ENCODE data around the gene GDF15. TPM values are rescaled to one million over a fixed set of nuclear protein-coding genes. Genes with fewer than 3 reads are reported as not detected.

GDF15 gene
- polyA plus RNA-seq, 3 donors = 0.36 TPM; not detected in 2

- Mint-ChIP-seq H3K9me3 (peaks cover 0 to 8% (median 0%) of the 10 kb centered on the region in 7 donors), H3K36me3 (peaks cover 4 to 18% of the 10 kb centered on the region in 2 donors), H3K27ac (no peak overlapping the region), H3K4me1 (peaks cover 29% of the 10 kb centered on the region), H3K4me3 (peak overlapping the region in 1 of 2 donors; percentile 55), H3K27me3 (ENCODE audit: low read depth in 3 of 3) (peaks cover 31 to 75% (median 47%) of the 10 kb centered on the region in 3 donors)
- Histone ChIP-seq H3K4me2 (replicated peaks; ENCODE audit: extremely low read depth, low read length, poor library complexity, severe bottlenecking) (no peak overlapping the region), H3K27ac (ENCODE audit: low read depth in 1 of 2, low read length in 2 of 2) (no peak overlapping the region), H3K9me3 (replicated peaks in 1 of 2; ENCODE audit: control insufficient read depth in 1 of 2, insufficient read depth in 1 of 2, low read length in 2 of 2) (no peaks in the 10 kb centered on the region), H3K4me3 (replicated peaks in 1 of 3; ENCODE audit: low read depth in 2 of 3, low read length in 3 of 3) (no peak overlapping the region), H3K4me1 (ENCODE audit: control insufficient read depth in 1 of 2, insufficient read depth in 2 of 2, low read length in 2 of 2) (peaks cover 28 to 46% of the 10 kb centered on the region in 2 donors), H3K79me2 (ENCODE audit: insufficient read depth, low read length) (peaks cover 3% of the 10 kb centered on the region), H2AFZ (ENCODE audit: insufficient read depth, low read depth, low read length, poor library complexity, severe bottlenecking) (no peak overlapping the region), H4K20me1 (ENCODE audit: insufficient read depth, low read length) (peaks cover 65% of the 10 kb centered on the region), H3K9ac (ENCODE audit: insufficient read depth, low read length, poor library complexity, severe bottlenecking) (no peak overlapping the region), H3K36me3 (replicated peaks in 1 of 2; ENCODE audit: control insufficient read depth in 1 of 2, insufficient read depth in 2 of 2, low read length in 2 of 2) (peaks cover 0 to 3% of the 10 kb centered on the region in 2 donors), H3K27me3 (ENCODE audit: control insufficient read depth in 2 of 2, insufficient read depth in 2 of 2, low read length in 2 of 2) (peaks cover 0 to 51% of the 10 kb centered on the region in 2 donors)
- WGBS (ENCODE audit: insufficient coverage) = 91% methylated on average over 49 of the region's 49 CpGs
- DNase-seq = no peak
- TF ChIP-seq CTCF (IDR thresholded peaks at IDR 0.05) = no peak
- intact Hi-C loops (cut with micrococcal nuclease) = no loop called here
These were observed 49.4 kb downstream of the GDF15 start for GRCh38 chr19:18435178-18435841.

- intact Hi-C loops (cut with micrococcal nuclease) = no loop called here
- Histone ChIP-seq H3K79me2 (ENCODE audit: insufficient read depth, low read length) (no peaks in the 10 kb centered on the region), H3K4me2 (replicated peaks; ENCODE audit: extremely low read depth, low read length, poor library complexity, severe bottlenecking) (peak overlapping the region; percentile 78), H3K9ac (ENCODE audit: insufficient read depth, low read length, poor library complexity, severe bottlenecking) (no peak overlapping the region), H3K4me1 (ENCODE audit: control insufficient read depth in 1 of 2, insufficient read depth in 2 of 2, low read length in 2 of 2) (peaks cover 28 to 46% of the 10 kb centered on the region in 2 donors), H3K27me3 (ENCODE audit: control insufficient read depth in 2 of 2, insufficient read depth in 2 of 2, low read length in 2 of 2) (peaks cover 0 to 51% of the 10 kb centered on the region in 2 donors), H4K20me1 (ENCODE audit: insufficient read depth, low read length) (peaks cover 65% of the 10 kb centered on the region), H3K36me3 (replicated peaks in 1 of 2; ENCODE audit: control insufficient read depth in 1 of 2, insufficient read depth in 2 of 2, low read length in 2 of 2) (peaks cover 0 to 3% of the 10 kb centered on the region in 2 donors), H2AFZ (ENCODE audit: insufficient read depth, low read depth, low read length, poor library complexity, severe bottlenecking) (no peak overlapping the region), H3K4me3 (replicated peaks in 1 of 3; ENCODE audit: low read depth in 2 of 3, low read length in 3 of 3) (peak overlapping the region in 1 of 3 experiments; percentile 69), H3K9me3 (replicated peaks in 1 of 2; ENCODE audit: control insufficient read depth in 1 of 2, insufficient read depth in 1 of 2, low read length in 2 of 2) (no peaks in the 10 kb centered on the region), H3K27ac (ENCODE audit: low read depth in 1 of 2, low read length in 2 of 2) (no peak overlapping the region)
- H3K4me1 Mint-ChIP-seq = peaks cover 30% of the 10 kb centered on the region
- H3K4me3 Mint-ChIP-seq = peak overlapping the region; percentile 45 to 80
- peaks cover 31 to 79% (median 47%) of the 10 kb centered on the region in 3 donors for H3K27me3 Mint-ChIP-seq (ENCODE audit: low read depth in 3 of 3)
- peaks cover 2 to 11% of the 10 kb centered on the region in 2 donors for H3K36me3 Mint-ChIP-seq
- H3K27ac Mint-ChIP-seq = peak overlapping the region in 2 of 7 donors; percentile 7 to 46
- no peak for DNase-seq
- peaks cover 0 to 8% (median 0%) of the 10 kb centered on the region in 7 donors for H3K9me3 Mint-ChIP-seq
- WGBS (ENCODE audit: insufficient coverage) = 80% methylated on average over 45 of the region's 46 CpGs
- no peak for TF ChIP-seq CTCF (IDR thresholded peaks at IDR 0.05)
These were observed 50.1 kb downstream of the GDF15 start for GRCh38 chr19:18435842-18436670.

Measured in CD14-positive monocyte (primary cell).